Lung (tissue), 12 donors: ENCODE results near the gene TBRG4. TPM values are rescaled to one million over a fixed set of nuclear protein-coding genes. Genes with fewer than 3 reads are reported as not detected.

Experiments
- ATAC-seq: fragments of 200-7000 bp; cut with Tn5 transposase; one replicate; pipeline ENCODE4 v1.9.1; 2020; ENCODE audit warnings: moderate number of reproducible peaks; ENCODE audit not compliant: insufficient read depth, low FRiP score
- DNase-seq, 3 donors: peaks; one replicate each; pipeline ENCODE4 v3.0.0-alpha.2; 2013 to 2017
- H3K27ac ChIP-seq, 2 donors: one replicate each; pipeline ENCODE4 v1.5.1; 2013; ENCODE audit warnings: mild to moderate bottlenecking in 2 of 2, moderate library complexity in 2 of 2, control low read depth in 1 of 2, inconsistent platforms in 1 of 2, low read depth in 1 of 2, low read length in 1 of 2
- H3K27me3 ChIP-seq, 3 donors: one replicate each; pipeline ENCODE4 v1.5.1; 2013; ENCODE audit warnings: low read length in 2 of 3; ENCODE audit not compliant: control insufficient read depth in 3 of 3, insufficient read depth in 3 of 3
- H3K36me3 ChIP-seq, 4 donors: one replicate each; pipeline ENCODE4 v1.5.1; 2013; ENCODE audit warnings: low read length in 4 of 4, mild to moderate bottlenecking in 1 of 4, moderate library complexity in 1 of 4; ENCODE audit not compliant: control insufficient read depth in 4 of 4, insufficient read depth in 4 of 4
- H3K4me1 ChIP-seq, 5 donors: one replicate each; pipeline ENCODE4 v1.5.1; 2013; ENCODE audit warnings: low read length in 5 of 5, mild to moderate bottlenecking in 2 of 5, moderate library complexity in 1 of 5; ENCODE audit not compliant: control insufficient read depth in 5 of 5, insufficient read depth in 5 of 5
- H3K4me3 ChIP-seq: one replicate; pipeline ENCODE4 v1.5.1; 2013; ENCODE audit warnings: mild to moderate bottlenecking, control low read depth, moderate library complexity
- H3K9ac ChIP-seq, 2 donors: one replicate each; pipeline ENCODE4 v1.5.1; 2013; ENCODE audit warnings: low read length in 2 of 2, control low read depth in 1 of 2; ENCODE audit not compliant: insufficient read depth in 1 of 2
- H3K9me3 ChIP-seq, 4 donors: one replicate each; pipeline ENCODE4 v1.5.1; 2013; ENCODE audit warnings: low read length in 3 of 4, mild to moderate bottlenecking in 1 of 4, moderate library complexity in 1 of 4; ENCODE audit not compliant: control insufficient read depth in 4 of 4, insufficient read depth in 3 of 4
- WGBS, 2 donors: extraction: QIAGEN DNeasy Blood & Tissue Kit; methylation state at CpG; one replicate each; pipeline ENCODE4 v1.1.7; 2013; 5-methylcytosine and 5-hydroxymethylcytosine counted together
- polyA plus RNA-seq, 2 donors: library from polyadenylated mRNA; stranded (reverse); fragments of 200-250 nt; gene quantifications; one replicate each; pipeline ENCODE4 v1.2.1, GENCODE V29; 2013
- total RNA-seq, 2 donors: library from RNA; depleted of rRNA in 1 of 2; stranded (reverse); fragments of >200 nt in 1 of 2; gene quantifications; one replicate each; pipeline ENCODE4 v1.2.1, GENCODE V29; 2014 to 2021
- TF ChIP-seq, protein P1 (sequence below): IDR thresholded peaks from 2 replicates; pipeline ENCODE4 v1.5.1; 2012; ENCODE audit warnings: mild to moderate bottlenecking; ENCODE audit errors: control extremely low read depth, extremely low read depth
- donor health status: control.
- donor health status: control.
- donor health status: Bipolar disorder and iron deficiency.
- donor health status: healthy.
- donor health status: DM: yes; HTN: yes; CAD: no.

Gene TBRG4
- total and polyA plus RNA-seq, 4 donors, result 32.2 to 65.6 (median 46.9) TPM

- WGBS, 2 donors, result 96% methylated on average over 12 of the region's 12 CpGs
- DNase-seq, result no peak
- no peak overlapping the region for H3K4me3 ChIP-seq
- peaks cover 49 to 79% (median 63%) of the 10 kb centered on the region in 4 donors for H3K36me3 ChIP-seq
- no peak for ATAC-seq
- no peaks in the 10 kb centered on the region for H3K9me3 ChIP-seq
- no peak overlapping the region for H3K9ac ChIP-seq
- H3K4me1 ChIP-seq, result peaks cover 0 to 8% (median 3%) of the 10 kb centered on the region in 5 donors
- H3K27me3 ChIP-seq, result no peaks in the 10 kb centered on the region
- TF ChIP-seq, protein P1, sequence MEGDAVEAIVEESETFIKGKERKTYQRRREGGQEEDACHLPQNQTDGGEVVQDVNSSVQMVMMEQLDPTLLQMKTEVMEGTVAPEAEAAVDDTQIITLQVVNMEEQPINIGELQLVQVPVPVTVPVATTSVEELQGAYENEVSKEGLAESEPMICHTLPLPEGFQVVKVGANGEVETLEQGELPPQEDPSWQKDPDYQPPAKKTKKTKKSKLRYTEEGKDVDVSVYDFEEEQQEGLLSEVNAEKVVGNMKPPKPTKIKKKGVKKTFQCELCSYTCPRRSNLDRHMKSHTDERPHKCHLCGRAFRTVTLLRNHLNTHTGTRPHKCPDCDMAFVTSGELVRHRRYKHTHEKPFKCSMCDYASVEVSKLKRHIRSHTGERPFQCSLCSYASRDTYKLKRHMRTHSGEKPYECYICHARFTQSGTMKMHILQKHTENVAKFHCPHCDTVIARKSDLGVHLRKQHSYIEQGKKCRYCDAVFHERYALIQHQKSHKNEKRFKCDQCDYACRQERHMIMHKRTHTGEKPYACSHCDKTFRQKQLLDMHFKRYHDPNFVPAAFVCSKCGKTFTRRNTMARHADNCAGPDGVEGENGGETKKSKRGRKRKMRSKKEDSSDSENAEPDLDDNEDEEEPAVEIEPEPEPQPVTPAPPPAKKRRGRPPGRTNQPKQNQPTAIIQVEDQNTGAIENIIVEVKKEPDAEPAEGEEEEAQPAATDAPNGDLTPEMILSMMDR, result no peak
- H3K27ac ChIP-seq, result no peak overlapping the region
Observed at GRCh38 chr7:45104844-45105587, 6.5 kb downstream of the TBRG4 start.

- Histone ChIP-seq H3K4me3 (no peak overlapping the region), H3K9ac (no peak overlapping the region), H3K36me3 (peaks cover 49 to 87% (median 64%) of the 10 kb centered on the region in 4 donors), H3K9me3 (no peaks in the 10 kb centered on the region), H3K4me1 (peaks cover 0 to 8% (median 3%) of the 10 kb centered on the region in 5 donors), H3K27me3 (no peaks in the 10 kb centered on the region), H3K27ac (no peak overlapping the region)
- peak in 1 of 3 donors; percentile 10 for DNase-seq
- TF ChIP-seq, protein P1, result no peak
- no peak for ATAC-seq
- 94 to 98% methylated on average over 17 of the region's 17 CpGs for WGBS, 2 donors
Observed at GRCh38 chr7:45103958-45104843, 7.3 kb downstream of the TBRG4 start.

DNA sequence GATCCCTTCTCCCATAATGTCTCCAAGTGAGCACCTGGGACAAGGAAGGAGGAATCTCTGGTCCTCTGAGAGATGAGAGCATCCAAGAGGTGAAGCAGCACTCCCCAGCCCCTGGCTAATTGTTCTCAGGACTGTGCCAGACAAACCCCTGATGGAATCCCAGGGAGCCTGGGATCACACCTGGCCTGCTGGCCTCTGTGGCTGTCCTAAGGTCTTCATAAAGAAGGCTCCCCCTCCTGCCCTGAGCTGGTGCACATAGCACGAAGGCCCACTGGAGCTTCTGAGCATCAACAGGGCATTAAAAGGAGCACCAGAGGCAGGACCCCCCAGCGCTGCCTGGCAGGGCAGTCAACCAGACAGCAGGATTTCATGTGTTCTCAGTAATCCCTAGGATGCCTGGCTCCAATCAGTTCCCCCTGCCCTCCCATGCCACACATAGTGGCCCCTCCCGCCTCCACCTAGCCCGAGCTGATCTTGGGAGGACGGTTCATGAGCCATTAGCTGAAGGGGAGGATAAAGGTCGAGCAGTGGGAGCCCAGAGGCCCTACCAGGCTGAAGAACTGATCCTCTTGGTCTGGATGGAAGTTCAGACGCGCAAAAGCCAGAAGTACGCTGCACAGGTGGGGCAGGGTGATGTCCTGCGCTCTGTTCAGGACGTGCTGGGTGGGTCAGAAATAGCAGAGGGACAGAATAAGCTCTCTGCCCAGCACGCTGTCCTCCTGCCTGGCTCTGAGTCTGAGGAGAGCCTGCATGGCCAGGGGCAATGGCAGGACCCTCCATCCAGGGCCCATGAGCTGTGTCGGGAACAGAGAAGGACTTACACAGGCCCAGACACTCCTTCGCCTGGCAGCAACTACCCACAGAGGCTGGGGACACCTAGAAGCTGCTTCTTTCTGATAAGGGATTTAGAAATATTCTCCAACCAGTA, 8.4 kb downstream of the TBRG4 start:
- H3K4me1 ChIP-seq, result peaks cover 0 to 6% (median 0%) of the 10 kb centered on the region in 5 donors
- H3K27ac ChIP-seq, result no peak overlapping the region
- ATAC-seq (no peak), DNase-seq (peak in 1 of 3 donors; percentile 7)
- WGBS, 2 donors, result 96 to 98% methylated on average over 13 to 14 of the region's 14 CpGs
- TF ChIP-seq, protein P1, result no peak
- no peak overlapping the region for H3K4me3 ChIP-seq
- peaks cover 40 to 79% (median 54%) of the 10 kb centered on the region in 4 donors for H3K36me3 ChIP-seq
- no peak overlapping the region for H3K9ac ChIP-seq
- H3K27me3 ChIP-seq, result no peaks in the 10 kb centered on the region
- H3K9me3 ChIP-seq, result no peaks in the 10 kb centered on the region
